NCI-H1092 treated with DMSO at 0.1 percent for 48 hours (cell line): Measurements from ENCODE around the gene TMEM203.
A peak's percentile ranks its signal among the peaks of the same experiment; 100 is the strongest.

Experiments
- DNase-seq: peaks from one replicate; lab custom pipeline; 2025; lab: John Stamatoyannopoulos, UW

Gene TMEM203

DNA sequence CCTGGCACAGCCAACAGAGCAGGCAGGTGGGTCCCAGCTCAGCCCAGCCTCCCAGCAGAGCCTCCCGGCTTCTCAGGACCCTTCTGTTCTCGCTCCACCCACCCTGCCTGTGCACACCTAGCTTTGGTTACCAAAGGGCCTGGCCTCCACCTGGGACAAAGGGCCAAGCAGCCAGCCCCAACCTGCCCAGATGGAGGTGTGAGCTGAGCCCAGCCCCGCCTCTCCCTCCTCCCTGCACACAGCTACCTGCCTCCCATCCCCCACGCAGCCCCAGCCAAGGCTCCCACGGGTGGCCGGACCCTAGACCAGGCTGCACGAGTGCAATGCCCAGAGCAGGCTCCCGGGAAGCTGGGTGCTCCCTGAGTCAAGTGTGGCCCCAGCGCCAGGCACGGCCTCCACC lies 10.5 kb downstream of the TMEM203 start:
- no peak for DNase-seq

DNA sequence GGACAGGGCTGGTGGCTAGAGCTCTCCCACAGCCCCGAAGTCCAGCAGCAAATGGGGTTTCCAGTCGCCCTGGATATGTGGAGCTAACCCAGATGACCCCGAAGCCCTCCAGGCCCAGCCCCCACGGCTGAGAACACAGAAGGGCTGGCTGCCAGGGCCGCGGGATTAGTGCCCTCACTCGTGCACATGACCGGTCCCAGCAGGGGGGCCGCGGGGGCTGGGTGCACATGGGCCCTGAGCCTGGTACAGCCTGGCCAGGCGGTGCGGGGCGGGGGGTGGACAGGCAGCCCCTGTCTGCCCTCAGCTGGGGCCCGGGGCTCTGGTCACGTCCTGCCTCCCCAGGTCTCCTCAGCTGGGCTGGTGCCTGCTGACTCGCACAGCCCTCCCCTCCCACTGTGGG lies 11.1 kb downstream of the TMEM203 start:
- DNase-seq = no peak

DNA sequence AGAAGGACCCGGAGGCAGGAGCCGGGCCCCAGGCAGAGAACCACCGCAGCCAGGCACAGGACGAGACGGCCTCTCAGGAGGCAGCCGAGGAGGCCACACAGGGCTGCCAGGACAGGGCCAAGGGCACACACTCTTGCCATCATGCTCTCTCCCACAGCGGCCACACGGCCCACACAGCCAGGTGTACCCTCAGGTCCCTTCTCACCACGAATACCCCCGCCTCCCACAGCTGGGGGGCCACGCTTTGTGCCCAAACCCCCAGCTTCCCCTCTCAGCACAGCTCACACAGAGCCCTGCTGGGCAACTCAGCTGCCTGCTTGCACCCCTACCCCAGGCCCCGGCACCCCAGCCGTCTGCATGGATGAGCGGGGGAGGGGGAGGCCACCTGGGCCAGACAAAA lies 11.7 kb downstream of the TMEM203 start:
- no peak for DNase-seq

DNA sequence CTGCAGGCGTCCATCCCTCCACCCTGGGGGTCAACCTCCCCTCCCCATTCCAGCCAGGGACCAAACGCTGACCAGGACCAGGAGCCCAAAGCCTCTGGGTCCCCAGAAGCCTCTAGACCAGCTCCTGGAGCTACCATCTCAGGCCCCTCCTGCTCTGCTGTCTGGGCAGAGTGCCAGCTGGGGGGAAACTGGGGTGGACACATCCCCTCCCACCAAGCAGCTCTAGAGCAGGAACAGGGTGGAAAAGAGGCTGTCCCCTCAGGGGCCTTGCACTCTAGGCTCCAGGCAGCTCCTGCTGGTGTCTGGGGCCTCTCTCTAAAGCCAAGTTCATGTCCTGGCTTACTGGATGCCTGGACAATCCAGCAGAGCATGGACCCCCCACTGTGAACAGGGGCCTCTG lies 12.6 kb downstream of the TMEM203 start:
- no peak for DNase-seq

DNA sequence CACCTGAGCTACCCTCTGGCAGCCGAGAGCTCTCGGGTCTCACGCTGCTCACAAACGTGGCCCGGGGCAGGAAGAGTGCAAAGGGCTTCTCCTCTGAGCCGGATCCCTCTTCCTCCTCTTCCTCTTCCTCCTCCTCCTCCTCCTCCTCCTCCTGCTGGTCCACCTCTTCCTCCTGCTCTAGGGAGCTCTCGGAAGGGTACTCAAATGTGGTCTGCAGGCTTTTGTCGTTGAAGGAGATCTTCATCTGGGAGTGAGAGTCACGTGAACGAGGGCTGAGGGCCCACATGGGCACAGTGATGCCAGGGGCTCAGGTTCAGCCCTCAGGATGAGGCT lies 13.0 kb downstream of the TMEM203 start:
- no peak for DNase-seq

DNA sequence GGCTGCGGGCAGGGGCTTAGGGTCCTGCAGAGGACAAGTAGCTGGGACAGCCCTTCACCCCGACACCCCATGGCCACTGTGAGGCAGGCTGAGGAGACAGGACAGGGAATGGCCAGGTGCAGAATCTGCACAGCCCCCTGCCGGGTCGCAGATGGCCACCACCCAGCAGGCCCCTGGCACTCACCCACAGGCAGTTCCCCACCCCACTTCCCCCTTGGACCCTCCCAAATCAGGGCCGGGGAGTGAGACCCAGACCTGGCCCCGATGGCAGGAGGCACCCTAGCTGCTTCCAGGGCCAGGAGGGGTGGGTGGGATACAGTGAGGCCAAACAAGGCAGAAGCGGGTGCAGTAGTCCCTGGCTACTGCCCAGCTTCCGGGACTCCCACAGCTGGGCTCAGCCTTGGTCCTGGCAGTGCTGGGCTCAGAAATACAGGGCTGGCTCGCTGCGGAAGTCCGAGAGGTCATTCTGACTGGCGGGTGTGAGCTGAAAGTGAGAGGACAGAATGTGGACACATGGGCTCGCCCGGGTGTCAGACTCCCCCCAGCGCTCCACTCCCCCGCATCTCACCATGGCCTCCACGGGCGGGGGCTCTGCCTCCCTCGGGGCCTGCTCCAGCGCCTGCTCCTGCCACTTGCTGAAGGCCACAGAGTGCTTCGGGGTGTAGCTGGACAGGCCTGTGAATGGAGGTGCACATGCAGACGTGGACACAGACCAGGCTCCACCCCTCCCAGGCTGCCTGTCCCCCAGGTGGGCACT lies 13.6 kb downstream of the TMEM203 start:
- DNase-seq = no peak

DNA sequence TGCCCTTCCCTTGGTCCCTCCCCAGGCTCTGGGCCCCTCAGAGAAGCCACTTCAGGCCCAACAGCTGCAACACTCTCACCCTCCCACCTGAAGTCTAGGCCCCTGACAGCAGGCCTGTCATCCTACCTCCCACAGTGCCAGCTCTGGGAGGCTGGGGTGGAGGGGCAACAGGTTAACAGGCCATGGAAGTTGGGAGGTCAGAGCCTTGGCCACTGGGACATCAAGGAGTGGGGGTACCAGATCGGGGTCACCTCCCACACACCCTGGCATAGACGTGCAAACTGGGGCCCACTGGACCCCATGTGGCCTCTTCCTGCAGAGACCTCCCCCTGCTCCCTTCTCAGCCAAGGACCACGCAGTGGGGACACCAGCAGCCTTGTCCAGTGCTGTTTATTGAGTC lies 14.2 kb downstream of the TMEM203 start:
- no peak for DNase-seq

DNA sequence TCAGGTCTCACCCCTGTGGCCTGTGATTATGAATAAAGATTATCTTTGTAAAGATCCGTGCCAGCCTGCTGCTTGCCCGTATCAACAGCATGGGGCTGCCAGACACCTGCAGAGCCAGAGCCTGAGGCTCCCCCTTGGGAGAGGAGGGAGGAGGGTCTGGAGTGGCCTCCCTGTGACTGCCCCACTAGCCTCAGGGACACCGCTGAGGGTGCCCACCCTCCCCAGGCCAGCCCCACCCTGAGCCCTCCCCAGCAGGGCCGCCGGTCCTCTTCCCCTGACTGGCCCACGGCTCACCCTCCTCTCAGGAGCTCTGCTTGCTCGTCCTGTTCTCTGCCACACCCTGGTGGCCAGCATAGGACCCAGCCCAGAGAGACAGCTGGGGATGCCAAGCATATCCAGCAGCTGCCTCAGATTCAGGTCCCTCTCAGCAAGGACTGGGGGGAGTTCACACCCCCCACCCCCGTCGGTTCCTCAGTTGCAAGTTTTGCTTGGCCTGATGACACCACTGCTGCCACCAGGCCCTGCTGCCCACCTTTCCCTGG lies 15.1 kb downstream of the TMEM203 start:
- no peak for DNase-seq

DNA sequence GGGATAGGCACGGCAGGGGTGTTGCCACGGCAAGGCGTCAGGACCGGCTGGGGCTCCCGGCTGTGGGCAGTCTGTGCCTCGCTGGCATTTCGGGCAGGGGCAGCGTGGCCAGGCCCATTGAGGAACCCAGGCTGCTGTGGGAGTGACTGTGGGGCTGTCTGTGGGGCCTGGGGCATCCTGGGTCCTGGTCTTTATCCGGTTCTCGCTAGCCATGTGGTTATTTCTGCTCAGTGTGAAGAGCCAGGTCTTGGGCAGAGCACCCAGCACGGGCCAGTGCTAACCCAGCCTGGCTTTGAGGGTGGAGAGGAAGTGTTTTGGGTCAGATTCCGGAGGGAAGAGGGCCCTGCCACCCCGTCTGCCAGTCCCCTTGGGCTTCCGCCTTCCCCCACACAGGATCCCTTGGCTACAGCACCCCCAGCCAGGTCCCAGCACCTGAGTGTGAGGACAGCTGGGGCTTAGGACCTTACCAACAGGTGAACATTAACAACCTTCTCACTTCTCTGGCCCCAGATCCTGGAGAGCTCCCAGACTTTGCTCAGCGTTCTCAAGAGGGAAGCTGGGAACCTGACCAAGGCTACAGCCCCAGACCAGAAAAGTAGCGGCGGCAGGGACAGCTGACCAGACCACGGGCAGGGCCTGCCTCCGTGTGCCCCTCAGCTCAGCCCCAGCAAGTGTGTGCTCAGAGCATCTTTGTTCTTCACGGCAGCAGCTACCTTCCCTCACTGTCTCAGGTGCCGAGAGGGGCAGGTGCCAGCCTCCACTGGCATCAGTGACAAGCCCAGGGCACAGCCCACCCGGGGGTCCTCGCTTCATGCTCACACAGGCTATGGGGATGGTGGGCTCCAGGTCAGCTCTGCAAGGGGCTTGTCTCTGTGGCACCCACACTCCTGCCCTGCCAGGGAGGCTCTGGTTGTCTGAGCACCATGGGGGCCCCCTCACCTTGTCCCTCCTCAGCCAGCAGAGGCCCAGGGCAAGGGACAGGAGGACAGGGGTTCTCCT lies 15.9 kb downstream of the TMEM203 start:
- DNase-seq = no peak

DNA sequence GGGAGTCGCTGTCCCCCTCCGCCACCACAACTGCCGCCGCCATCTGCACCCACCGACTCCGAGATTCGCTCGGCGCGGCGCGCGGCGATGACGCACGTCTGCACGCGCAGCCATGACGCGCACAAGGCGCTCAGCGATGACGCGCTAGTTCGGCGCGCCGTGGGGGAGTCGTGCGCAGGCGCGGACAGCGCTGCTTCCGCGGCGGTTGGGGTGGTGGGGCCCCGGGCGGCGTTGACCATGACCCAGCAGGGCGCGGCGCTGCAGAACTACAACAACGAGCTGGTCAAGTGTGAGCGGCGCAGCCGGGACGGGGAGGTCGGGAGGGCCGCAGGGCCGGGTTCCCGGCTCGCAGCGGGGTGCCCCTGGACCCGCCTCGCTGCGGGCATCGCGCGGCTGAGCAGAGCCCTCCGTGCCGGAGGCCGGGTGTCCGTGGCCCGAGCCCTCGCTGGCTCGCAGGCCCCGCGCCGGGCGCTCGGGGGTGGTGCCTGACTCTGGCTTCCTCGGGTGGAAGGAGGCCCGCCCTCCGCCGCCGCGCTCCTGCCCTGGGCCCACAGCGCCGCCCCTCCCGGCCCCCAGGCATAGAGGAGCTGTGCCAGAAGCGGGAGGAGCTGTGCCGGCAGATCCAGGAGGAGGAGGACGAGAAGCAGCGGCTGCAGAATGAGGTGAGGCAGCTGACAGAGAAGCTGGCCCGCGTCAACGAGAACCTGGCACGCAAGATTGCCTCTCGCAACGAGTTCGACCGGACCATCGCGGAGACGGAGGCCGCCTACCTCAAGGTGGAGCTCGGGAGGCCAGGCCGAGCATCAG lies 16.8 kb downstream of the TMEM203 start, which contains the start of the genes ANAPC2 and SSNA1:
Gene ANAPC2 (minus strand): TSS at position 71 of the 807 bp plus-strand sequence. CDS start 28 bp downstream, at position 43.
Gene SSNA1 (plus strand): TSS at position 187 of the 807 bp plus-strand sequence. CDS start 51 bp downstream, at position 238.
- DNase-seq = peak; percentile 88

DNA sequence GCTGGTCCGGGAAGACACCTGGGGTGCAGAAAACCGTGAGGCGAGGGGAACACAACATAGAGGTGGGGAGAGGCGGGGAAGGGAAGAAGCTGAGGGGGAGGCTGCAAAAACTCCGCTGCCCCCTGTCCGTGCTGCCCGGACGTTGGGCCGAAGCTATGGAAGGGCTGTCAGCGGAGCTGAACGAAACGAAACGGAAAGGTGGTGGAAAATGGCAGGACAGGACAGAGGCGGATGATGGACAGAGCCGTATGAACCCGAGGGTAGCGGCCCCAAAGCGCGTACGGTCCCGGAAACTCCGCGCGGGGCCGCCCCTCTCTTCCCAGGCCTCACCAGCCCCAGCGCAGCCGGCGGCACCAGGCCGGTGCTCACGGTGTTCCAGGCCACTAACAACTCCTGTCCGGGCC lies 17.4 kb downstream of the TMEM203 start:
- no peak for DNase-seq

DNA sequence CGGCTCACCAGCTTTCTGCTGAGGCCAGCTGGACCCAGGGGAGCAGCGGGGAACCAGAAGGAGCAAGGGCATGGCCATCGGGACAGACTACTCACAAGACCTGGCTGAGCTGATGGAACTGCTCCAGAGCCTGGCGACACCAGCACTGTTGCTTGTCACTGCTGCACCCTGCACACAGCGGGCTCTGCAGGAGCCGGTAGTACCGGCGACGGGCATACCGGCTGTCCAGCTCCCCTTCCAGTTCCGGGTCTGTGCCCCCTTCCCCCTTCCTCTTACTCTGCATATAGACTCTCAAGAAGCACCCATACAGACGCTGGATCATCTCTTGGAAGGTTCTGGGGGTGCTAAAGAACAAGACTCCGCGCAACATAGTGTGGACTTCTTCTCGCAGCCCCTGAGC lies 18.1 kb downstream of the TMEM203 start:
- DNase-seq = no peak

DNA sequence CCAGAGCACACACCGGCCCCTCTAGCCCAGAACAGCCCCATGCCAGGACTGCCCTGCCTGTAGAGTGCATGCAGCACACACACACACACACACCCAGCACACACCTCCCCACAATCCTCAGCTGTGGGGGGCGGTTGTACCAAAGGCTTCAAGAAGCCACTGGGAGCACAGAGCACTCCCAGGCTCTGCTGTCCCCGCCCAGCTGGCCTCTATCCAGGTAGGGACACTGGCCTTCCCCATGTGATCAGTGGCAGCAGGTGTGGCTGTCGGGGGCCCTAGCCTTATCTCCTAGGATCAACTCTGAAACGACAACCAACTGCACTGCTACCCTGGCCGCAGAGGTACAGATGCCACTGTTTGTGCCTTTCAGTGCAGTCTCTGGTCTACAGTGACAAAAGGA lies 19.1 kb downstream of the TMEM203 start:
- DNase-seq = no peak

DNA sequence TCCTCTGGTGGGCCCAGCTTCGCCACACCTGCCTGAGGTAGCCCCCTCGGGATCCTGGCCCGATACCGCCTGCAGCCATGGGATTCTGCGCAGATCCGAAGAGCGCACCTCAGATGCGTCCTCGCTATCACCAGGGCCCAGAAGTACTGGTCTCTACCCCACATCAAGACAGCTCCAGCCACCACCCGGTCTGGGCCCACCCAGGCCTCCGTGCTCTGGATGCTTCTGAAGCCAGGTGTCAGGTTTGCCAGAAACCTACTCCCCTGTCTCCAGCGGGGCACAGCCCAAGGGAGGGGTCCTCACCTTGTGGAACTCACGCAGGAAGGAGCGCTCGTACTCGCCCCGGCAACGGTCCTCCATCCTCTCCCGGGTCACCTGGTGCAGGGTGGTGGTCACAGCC lies 19.5 kb downstream of the TMEM203 start:
- DNase-seq = no peak

DNA sequence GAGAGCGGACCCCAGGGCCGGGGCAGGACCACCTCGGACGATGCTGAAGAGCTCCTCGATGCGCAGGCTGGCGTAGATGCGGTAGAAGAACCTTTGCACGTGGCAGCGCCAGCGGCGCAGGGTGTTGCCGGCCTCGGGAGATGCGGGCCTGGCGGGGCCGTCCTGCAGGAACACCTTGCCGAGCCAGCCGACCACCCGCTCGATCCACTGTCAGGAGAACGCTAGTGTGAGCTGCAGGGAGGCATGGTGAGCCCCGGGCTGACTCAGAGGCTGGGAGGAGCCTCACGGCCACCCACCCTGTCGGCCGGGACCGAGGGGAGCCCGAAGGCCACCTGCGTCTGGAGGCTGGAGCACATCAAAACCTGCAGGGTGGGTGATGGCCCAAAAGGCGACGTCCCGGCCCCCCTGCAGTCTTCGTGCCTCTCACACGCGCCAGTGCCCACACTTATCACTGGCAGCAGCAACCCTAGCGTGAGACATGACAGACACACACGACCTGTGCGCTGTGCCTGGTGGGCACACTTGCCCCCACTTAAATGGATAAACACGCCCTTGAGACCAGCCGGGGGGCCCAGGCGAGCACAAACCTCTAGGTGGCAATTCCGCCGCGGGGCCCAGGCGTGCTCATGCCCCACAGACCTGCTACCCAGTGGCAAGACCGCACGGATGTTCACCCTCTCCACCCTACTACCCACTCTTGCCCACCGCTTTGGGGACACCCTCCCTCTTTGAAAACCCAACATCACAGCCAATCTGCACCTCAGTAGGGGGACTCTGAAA lies 20.4 kb downstream of the TMEM203 start:
- no peak for DNase-seq

DNA sequence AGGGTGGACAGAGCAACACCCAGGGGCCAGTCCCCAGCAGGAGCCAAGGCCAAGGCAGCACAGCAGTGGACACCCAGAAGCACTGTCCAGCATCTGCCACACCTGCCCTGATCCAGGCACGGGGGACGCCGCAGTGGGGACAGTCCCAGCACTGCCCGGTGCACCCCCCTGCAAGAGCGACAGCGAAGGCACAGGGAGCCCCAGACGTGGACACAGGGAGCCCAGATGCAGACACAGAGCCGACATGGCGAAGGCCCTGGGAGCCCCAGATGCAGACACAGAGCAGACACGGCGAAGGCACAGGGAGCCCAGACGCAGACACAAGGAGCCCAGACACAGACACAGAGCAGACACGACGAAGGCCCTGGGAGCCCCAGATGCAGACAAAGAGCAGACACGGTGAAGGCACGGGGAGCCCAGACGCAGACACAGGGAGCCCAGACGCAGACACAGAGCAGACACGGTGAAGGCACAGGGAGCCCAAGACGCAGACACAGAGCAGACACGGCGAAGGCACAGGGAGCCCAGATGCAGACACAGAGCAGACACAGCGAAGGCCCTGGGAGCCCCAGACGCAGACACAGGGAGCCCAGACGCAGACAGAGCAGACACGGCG lies 21.4 kb downstream of the TMEM203 start:
- no peak for DNase-seq

DNA sequence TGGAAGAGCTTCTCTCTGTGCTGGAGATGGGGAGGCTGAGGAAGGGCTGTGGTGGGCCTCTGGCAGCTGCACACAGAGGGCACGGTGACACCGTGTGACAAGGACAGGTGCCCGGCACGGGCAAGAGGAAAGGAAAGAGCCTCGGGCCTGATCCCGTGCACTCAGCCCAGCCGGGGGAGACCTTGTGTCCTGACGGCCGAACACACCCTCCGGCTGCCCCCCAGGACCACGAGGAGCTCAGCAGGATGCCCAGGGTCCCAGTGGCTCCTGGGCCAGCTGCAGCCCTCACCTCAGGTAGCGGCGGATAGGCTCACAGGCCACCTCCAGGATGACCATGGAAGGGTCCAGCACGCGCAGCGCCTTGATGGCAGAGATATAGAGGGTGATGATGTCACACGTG lies 22.6 kb downstream of the TMEM203 start:
- DNase-seq = no peak

DNA sequence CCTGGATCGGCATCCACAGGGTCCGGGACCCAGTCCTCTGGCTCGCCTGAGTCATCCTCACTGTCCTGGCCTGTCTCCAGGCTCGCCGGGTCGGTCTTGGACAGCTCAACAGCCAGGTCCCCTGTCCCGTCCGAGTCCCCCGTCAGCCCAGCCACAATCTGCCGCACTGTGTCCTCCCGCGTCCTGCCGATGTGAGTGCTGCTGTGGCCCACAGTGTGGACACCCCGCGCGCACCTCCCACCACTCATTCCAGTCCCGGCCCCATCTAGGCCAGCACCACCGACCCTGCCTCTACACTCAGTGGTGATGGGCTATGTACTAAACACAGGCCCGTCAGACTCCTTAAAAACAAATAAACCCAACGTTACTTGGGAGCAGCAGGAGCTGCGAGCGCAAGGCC lies 23.8 kb downstream of the TMEM203 start:
- DNase-seq = no peak

DNA sequence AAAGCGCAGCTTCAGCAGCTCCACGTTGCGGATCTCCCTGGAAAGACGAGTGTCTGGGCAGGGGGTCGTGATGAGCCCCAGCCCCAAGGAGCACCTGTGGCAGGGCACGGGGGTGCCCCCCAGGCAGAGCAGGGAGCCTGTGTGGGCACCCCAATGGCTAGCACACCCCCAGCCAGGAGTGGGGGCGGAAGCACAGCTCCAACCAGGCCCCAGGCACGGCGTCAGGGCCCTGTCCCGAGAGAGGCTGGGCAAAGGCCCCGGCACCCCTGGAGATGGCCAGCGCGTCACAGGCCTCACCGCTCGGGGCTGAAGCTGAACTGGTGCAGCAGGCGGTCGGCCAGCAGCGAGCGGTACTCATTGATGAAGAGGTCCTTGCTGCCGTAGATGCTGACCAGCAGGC lies 25.0 kb downstream of the TMEM203 start:
- no peak for DNase-seq

DNA sequence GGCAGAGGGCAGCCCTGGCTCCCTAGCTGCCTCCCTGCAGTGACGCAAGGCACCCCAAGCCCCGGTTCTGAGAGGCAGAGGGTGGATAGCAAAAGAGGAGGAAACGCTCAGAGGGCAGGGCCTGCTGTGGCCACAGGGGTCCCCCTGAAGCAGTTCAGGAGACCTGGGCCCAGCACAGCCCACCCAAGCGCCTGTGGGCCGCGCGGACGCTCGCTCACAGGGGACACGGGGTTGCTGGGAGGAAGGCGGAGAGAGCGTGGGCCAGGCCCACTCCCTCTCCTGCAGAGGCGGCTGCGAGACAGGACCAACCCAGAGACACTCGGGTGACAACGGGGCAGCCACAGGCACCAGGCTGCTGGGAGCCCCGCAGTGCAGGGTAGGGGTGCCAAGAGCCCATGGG lies 25.7 kb downstream of the TMEM203 start:
- no peak for DNase-seq
